HS-27A (cell line): ENCODE results near the gene PLEKHM1.
"Not testable (repeated sequence)": the region's sequence is repeated elsewhere in the genome, so short reads cannot be mapped to it uniquely, and the experiment has no call there.

Experiments used
- DNase-seq: peaks from one replicate; pipeline ENCODE4 v3.0.0-alpha.2; 2012; ENCODE audit warnings: low read depth, missing footprints

PLEKHM1 gene

GRCh38 chr17:45441526-45442310 is 48.8 kb downstream of the PLEKHM1 start:
- no peak for DNase-seq

GRCh38 chr17:45440839-45441515 is 49.5 kb downstream of the PLEKHM1 start:
- not testable (repeated sequence) for DNase-seq

GRCh38 chr17:45440161-45440778 is 50.3 kb downstream of the PLEKHM1 start:
- no peak for DNase-seq

- no peak for DNase-seq
Measured at GRCh38 chr17:45438931-45439610, 51.5 kb downstream of the PLEKHM1 start.

GRCh38 chr17:45437465-45438283 is 52.8 kb downstream of the PLEKHM1 start:
- DNase-seq: no peak

- no peak for DNase-seq
Measured at GRCh38 chr17:45436625-45437464, 53.7 kb downstream of the PLEKHM1 start.

GRCh38 chr17:45436161-45436560 is 54.4 kb downstream of the PLEKHM1 start:
- DNase-seq: no peak

GRCh38 chr17:45435481-45435880 is 55.0 kb downstream of the PLEKHM1 start:
- no peak for DNase-seq

GRCh38 chr17:45433159-45433535 is 57.4 kb downstream of the PLEKHM1 start:
- no peak for DNase-seq

GRCh38 chr17:45432405-45433158 is 57.9 kb downstream of the PLEKHM1 start, which contains the start of gene ARHGAP27:
ARHGAP27 (minus strand) TSS chr17:45432870; CDS start chr17:45430279, 2,591 bp downstream.
- no peak for DNase-seq

GRCh38 chr17:45431531-45432404 is 58.8 kb downstream of the PLEKHM1 start:
- peak; percentile 31 for DNase-seq

- no peak for DNase-seq
Measured at GRCh38 chr17:45430738-45431530, 59.6 kb downstream of the PLEKHM1 start.

- DNase-seq: no peak
Measured at GRCh38 chr17:45430006-45430737, 60.3 kb downstream of the PLEKHM1 start.

GRCh38 chr17:45429339-45430005 is 61.0 kb downstream of the PLEKHM1 start:
- DNase-seq: no peak

GRCh38 chr17:45428931-45429338 is 61.6 kb downstream of the PLEKHM1 start:
- no peak for DNase-seq

- peak; percentile 36 for DNase-seq
Measured at GRCh38 chr17:45428050-45428617, 62.4 kb downstream of the PLEKHM1 start.
